Measurements from ENCODE around the gene SYT12. TPM values are rescaled to one million over a fixed set of nuclear protein-coding genes. Genes with fewer than 3 reads are reported as not detected.

Gene SYT12
- total RNA-seq, 1 experiment from 2014 or later: 4.6 TPM

GRCh38 chr11:67066333-67066709, 43.4 kb downstream of the SYT12 start:
- Mint-ChIP-seq H3K27ac (no peak overlapping the region), H3K4me1 (no peaks in the 10 kb centered on the region), H3K9me3 (no peaks in the 10 kb centered on the region), H3K27me3 (ENCODE audit: low read depth) (no peaks in the 10 kb centered on the region), H3K4me3 (no peak overlapping the region), H3K36me3 (no peaks in the 10 kb centered on the region)
- ATAC-seq (no peak), DNase-seq (ENCODE audit: low spot score) (no peak)
- TF ChIP-seq, protein P1, sequence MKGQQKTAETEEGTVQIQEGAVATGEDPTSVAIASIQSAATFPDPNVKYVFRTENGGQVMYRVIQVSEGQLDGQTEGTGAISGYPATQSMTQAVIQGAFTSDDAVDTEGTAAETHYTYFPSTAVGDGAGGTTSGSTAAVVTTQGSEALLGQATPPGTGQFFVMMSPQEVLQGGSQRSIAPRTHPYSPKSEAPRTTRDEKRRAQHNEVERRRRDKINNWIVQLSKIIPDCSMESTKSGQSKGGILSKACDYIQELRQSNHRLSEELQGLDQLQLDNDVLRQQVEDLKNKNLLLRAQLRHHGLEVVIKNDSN (CRISPR knock-in tag; IDR thresholded peaks at IDR 0.05): no peak
- no peak for TF ChIP-seq ZNF121 (CRISPR knock-in tag; IDR thresholded peaks at IDR 0.05)
- no peak for TF ChIP-seq ZNF263 (CRISPR knock-in tag; IDR thresholded peaks at IDR 0.05; ENCODE audit: low read depth)
- no peak for TF ChIP-seq TP53 (CRISPR knock-in tag; IDR thresholded peaks at IDR 0.05)
- TF ChIP-seq TEAD4 (CRISPR knock-in tag; IDR thresholded peaks at IDR 0.05): no peak
- no peak for TF ChIP-seq JAZF1 (CRISPR knock-in tag; IDR thresholded peaks at IDR 0.05)
- TF ChIP-seq ZNF512 (CRISPR knock-in tag; IDR thresholded peaks at IDR 0.05; ENCODE audit: borderline replicate concordance): no peak
- TF ChIP-seq, protein P2, sequence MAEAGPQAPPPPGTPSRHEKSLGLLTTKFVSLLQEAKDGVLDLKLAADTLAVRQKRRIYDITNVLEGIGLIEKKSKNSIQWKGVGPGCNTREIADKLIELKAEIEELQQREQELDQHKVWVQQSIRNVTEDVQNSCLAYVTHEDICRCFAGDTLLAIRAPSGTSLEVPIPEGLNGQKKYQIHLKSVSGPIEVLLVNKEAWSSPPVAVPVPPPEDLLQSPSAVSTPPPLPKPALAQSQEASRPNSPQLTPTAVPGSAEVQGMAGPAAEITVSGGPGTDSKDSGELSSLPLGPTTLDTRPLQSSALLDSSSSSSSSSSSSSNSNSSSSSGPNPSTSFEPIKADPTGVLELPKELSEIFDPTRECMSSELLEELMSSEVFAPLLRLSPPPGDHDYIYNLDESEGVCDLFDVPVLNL (CRISPR knock-in tag; IDR thresholded peaks at IDR 0.05; ENCODE audit: borderline replicate concordance, low read depth): no peak
- TF ChIP-seq ZBTB21 (CRISPR knock-in tag; IDR thresholded peaks at IDR 0.05; ENCODE audit: borderline replicate concordance): no peak
- no peak for TF ChIP-seq FOXJ3 (CRISPR knock-in tag; IDR thresholded peaks at IDR 0.05; ENCODE audit: borderline replicate concordance)
- no peak for TF ChIP-seq ETV6 (CRISPR knock-in tag; IDR thresholded peaks at IDR 0.05)
- TF ChIP-seq, protein P3, sequence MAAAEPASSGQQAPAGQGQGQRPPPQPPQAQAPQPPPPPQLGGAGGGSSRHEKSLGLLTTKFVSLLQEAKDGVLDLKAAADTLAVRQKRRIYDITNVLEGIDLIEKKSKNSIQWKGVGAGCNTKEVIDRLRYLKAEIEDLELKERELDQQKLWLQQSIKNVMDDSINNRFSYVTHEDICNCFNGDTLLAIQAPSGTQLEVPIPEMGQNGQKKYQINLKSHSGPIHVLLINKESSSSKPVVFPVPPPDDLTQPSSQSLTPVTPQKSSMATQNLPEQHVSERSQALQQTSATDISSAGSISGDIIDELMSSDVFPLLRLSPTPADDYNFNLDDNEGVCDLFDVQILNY (CRISPR knock-in tag; IDR thresholded peaks at IDR 0.05): no peak
- TF ChIP-seq ZNF425 (CRISPR knock-in tag; conservative IDR thresholded peaks at IDR 0.05): no peak
- TF ChIP-seq TCF7 (CRISPR knock-in tag; IDR thresholded peaks at IDR 0.05; ENCODE audit: low read depth): no peak
- TF ChIP-seq ATF2 (CRISPR knock-in tag; IDR thresholded peaks at IDR 0.05; ENCODE audit: borderline replicate concordance, low read depth): no peak
- no peak for TF ChIP-seq CREM (CRISPR knock-in tag; IDR thresholded peaks at IDR 0.05)
- TF ChIP-seq ZNF138 (CRISPR knock-in tag; conservative IDR thresholded peaks at IDR 0.05): no peak
- no peak for TF ChIP-seq CDX4 (CRISPR knock-in tag; IDR thresholded peaks at IDR 0.05; ENCODE audit: borderline replicate concordance)
- ChIA-PET POLR2A (no interaction called here), CTCF (interaction anchor here (0.6 to 2.6 kb wide), 5 partner anchors 11 to 573 kb away, joined by 3 to 8 read pairs (median 4); no protein-coding TSS in a partner anchor)

All from WTC11 (cell line).